GM12873 (cell line): ENCODE measurements around the gene GZMM.

ENCODE experiments used
- CTCF ChIP-seq: IDR thresholded peaks from 2 replicates; pipeline ENCODE4 v1.5.1; 2012; ENCODE audit warnings: low read depth, mild to moderate bottlenecking, moderate library complexity, low read length, control low read depth; ENCODE audit not compliant: insufficient read depth; ENCODE audit errors: missing control alignments

Gene GZMM

GRCh38 chr19:497869-498510 lies 45.9 kb upstream of the GZMM start:
- no peak for TF ChIP-seq CTCF

DNA sequence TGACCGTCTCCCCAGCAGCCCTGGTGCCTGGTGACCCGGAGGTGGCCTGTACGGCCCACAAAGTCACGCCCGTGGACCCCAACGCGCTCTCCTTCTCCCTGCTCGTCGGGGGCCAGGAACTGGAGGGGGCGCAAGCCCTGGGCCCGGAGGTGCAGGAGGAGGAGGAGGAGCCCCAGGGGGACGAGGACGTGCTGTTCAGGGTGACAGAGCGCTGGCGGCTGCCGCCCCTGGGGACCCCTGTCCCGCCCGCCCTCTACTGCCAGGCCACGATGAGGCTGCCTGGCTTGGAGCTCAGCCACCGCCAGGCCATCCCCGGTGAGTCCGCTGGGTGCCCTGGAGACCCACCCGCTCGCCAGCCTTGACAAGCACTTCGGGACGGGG lies 45.4 kb upstream of the GZMM start:
- no peak for TF ChIP-seq CTCF

GRCh38 chr19:498977-499623 lies 44.8 kb upstream of the GZMM start:
- no peak for TF ChIP-seq CTCF

DNA sequence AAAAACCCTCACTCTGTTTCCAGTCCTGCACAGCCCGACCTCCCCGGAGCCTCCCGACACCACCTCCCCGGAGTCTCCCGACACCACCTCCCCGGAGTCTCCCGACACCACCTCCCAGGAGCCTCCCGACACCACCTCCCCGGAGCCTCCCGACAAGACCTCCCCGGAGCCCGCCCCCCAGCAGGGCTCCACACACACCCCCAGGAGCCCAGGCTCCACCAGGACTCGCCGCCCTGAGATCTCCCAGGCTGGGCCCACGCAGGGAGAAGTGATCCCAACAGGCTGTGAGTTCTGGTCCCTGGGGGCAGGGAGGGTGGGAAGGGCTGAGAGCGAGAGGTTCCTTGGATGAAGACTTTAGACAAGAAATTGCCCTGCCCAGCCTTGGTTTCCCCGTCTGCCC lies 42.2 kb upstream of the GZMM start:
- TF ChIP-seq CTCF, result no peak

DNA sequence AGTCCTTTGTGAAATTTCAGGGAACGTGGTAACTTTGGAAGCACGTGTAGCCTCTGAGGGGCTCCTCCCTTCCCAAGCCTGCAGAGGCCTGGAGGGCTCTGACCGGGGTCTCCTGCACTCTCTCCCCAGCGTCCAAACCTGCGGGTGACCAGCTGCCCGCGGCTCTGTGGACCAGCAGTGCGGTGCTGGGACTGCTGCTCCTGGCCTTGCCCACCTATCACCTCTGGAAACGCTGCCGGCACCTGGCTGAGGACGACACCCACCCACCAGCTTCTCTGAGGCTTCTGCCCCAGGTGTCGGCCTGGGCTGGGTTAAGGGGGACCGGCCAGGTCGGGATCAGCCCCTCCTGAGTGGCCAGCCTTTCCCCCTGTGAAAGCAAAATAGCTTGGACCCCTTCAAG lies 39.2 kb upstream of the GZMM start:
- no peak for TF ChIP-seq CTCF

DNA sequence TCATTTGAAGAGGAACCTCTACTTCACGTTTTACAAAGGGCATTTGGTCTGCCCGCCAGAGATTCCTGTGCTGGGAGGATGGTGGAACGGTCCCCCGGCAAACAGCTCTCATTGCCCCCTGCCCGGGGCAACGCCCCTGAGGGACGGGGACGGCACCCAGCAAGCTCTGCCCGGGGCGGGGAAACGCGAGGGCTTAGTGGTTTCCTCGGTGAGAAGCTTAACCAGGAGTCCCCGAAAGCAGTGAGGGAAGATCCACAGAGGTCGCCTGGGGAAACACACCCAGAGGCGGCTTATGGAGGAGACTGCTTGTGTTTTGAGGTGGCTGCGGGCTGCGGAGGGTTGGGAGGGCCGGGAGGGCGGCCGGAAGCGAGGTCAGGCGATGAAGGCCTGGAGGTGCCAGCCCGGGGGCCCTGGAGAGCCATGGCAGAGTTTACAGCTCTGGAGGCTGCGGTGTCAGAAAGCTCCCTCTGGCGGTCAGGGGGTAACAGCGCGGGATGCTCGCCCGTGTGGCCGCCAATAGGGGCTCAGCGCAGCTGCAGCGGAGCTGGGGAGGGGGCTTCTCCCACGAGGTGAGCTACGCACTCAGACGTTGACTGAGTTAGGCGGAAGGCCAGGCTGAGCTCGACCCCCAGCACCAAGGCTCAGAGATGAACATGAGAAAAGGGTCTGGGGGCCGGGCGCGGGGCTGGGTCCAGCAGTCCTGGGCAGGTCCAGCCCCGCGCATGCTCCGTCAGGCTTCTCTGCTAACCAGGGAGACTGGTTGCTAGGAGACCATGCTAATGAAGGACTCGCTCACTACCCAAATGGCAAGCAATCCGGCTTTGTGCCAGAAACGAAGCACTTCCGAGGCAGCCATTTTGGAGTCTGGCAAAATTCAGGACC lies 37.2 kb upstream of the GZMM start:
- TF ChIP-seq CTCF, result peak; percentile 98
